NOMO-1 (cell line): ENCODE data around the gene NFIX.

Experiments used
- DNase-seq, 2 experiments: peaks; one replicate each; lab custom pipeline; 2025; ENCODE audit not compliant: unreplicated experiment in 2 of 2; lab: John Stamatoyannopoulos, UW

Gene NFIX

DNA sequence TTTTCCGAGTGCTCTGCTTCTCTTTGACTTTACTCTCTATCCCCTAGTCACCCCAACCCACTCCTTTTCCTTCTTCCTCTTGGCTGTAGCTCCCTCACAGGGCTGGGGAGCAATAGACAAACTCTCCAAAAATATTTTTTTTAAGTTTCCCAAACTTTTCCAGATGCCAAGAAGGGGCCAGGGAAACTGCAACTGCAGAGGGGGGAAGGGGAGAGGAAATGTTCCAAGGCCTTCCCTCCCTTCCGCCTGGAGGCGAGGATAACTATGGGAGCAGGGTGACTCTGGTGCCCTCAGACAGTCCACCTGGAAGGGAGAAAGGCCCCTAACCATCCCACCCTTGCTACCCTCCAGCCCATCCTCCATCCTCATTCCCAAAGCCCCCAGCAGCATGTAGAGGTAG is 58.0 kb downstream of the NFIX start:
- no peak for DNase-seq

DNA sequence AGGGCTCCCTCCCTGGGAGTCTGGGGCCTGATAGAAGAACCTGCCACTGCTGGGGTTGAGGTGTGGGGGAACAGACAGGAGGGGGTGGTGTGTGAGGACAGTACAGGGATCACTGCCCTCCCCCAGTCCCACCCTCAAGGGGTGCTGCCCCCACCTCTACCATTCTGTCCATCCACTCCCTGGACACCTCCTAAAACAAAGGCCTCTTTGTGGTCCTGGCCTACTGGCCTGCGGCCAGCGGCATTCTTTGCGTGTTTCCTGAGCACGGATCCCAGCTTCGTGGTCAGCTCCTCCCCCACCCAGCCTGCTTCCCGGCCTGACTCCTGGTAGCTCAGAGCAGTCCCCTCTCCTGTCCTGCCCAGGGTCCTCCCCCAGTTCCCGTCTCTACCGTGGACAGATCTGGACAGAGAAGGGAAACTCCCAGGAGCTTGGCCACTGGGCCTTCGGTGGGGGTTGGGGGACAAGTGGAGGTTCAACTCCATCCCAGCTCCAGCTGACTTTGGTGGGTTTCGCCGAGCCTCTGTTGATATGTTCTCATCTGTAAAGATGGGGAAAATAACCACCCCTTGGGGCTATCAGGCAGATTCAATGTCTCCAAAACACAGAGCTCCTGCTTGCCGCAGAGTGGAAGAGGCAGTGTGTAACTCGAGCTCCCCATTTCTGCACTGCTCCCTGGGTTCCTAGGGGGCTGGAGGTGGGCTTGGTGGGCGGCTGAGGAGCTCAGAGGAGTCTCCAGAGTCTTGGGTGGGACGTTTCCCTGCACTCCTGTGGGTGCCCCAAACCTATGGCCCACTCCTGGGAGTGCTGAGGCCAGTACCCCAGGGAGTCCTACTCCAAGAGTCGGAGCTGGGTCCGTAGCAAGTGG is 58.7 kb downstream of the NFIX start:
- no peak for DNase-seq

DNA sequence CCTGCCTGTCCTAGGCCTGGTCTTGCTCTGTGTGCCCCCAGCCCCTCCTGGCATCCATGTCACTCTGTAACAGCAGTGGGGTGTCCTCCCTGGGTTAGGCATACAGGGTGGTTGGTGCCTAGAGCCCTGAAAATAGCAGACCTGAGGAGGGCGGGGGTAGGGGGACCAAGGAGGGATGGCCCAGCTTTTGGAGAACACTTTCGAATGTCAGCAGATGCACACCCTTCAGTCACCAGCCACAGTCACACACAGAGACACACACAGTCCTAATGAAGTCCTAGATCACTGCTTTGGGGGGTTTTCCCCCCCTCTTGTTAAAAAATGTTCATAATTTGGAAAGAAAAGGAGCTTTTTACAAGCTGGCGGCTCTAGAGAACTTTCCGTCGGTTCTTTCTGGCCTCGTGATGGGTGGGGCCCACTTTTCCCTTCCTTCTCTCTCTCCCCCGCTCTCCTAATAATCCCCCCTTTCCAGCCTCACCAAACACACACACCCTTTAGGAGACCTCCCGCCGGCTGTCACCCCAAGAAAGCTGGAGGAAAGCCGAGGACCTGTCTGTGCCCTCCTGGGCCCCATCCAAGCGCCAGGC is 59.4 kb downstream of the NFIX start:
- DNase-seq: no peak

DNA sequence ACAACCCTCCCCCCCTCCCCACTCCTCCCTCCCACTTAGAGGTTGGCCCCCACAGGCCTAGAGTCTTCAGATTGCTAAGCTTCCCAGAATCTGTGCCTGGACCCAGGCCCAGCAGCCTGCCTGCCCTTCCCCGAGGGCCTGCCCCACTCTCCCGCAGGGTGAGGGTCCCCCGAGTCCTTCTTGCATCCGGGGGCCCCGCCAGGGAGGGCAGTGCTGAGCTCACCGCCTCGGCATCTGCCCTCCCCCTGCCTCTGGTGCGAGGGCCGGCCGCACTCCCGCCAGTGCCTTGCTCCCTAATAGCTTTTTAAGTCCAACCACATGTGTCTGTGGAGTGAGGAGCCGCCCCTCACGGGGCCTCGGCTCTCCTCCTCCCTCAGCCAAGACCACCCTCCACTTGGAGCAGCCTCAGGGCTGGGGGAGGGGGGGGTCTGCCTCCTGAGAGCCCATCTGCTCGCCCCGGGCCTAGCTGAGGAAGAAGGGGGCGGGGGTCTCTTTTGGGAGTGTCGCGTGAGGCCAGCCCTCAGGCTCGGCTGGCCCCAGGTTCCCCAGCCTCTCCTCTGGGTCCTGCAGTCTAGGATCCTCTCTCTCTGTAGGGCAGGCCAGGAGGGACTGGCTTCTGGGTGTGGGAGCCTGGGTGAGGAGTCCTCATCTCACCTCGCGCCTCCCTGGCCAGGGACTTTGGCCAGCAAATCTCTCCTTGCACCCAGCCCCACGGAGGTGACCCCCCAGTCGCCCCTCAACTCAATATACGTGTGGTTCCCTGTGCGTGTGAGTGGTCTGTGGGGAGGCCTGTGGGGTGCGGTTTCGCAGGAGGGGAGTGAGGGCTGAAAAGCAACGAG is 60.2 kb downstream of the NFIX start:
- no peak for DNase-seq

DNA sequence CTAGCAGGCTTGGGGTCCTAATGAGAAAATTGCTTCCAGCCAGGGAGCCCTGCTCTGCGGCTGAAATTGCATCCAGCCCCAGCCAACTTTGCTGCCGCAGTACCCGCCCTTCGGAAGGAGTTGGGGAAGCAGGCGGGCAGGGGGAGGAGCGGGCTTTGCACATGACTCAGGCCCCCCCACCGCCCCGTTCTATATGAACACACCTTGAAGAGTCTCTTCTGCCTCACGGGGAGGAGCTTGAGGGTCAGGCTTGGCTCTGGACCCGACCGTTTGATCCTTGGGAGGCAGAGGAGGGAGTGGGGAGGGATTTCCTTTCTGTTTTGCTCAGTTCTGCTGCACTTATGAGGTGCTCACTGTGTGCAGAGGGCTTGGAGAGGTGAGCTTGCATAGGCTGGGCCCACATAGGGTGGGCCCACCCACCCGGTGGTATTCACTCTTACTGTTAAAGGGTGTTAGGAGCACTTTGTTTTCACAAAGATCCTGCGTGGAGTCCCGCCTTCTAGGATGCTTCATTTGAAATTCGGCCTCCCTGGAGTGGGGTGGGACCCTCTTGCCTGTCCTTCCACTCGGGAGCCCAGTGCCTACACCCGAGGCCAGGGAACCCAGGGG is 60.9 kb downstream of the NFIX start:
- no peak for DNase-seq

DNA sequence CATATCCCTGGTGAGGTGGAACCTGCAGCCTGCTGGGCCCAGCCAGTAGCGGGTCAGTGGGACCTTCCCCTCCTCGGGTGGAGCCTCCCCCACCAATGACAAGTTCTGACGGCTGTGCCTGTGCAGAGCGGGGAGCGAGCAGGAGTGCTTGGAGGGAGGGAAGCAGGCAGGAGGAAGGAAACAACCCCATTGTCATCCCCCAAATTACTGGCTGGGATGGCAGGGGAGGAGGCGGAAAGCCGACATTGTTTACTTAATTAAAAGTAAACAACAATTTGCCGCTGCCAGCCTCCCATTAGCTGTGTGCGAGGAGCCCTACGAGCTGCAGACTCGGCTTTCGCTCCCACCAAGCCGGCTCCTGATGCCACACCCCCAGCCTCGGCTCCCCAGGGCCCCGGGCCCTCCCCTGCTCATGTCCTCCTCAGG is 61.9 kb downstream of the NFIX start:
- DNase-seq: no peak

DNA sequence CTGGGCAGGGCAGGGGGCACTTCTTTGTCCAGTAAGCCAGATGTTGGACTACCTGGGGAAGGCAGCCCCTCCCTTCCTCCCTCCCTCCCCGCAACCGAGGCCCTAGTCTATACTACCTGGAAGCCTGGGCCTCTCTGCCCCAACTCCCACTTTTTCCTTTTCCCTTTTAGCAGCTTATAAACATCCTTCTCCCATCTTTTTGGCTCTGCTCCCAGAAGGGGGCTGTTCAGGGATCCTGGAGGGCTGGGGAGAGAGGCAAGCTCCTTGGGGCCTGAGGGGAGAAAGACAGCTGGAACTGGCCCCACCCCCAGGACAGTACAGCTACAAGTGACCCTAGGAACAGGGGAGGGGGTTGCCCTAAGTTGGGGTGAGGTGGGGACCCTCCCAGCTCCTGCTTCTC is 62.5 kb downstream of the NFIX start:
- DNase-seq: no peak

DNA sequence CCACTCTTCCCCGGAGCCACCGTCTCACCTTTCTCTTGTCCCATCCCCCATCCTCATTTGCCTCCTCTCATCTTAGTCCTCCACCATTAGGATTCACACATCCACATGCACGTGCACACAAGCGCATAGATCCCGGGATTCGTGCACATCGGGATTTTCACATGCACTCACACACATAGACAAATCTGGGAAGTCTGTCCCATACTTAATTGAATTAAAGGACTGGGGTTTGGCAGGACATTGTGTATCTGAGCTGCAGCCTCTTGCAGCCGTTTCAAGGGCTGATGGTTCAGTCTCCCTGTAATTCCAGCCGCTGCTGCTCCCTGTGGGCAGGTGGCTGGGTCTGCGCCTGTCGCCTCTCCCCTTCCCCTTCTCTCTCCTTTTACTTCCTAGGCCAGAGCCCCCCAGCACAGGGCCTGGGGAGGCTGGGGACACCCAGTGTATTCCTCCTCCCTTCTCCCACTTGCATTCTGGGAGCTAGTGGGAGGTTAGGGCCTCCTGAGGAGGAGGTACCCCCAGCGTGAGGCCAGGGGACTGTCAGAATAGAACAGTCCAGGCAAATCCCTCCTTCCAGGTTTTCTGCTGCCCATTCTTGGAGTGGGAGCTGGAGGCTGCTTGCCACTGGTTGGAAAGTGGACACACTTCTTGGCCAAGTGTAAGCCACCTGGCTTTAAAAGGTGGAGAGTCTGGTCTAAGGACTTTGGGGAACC is 63.8 kb downstream of the NFIX start:
- DNase-seq: no peak

DNA sequence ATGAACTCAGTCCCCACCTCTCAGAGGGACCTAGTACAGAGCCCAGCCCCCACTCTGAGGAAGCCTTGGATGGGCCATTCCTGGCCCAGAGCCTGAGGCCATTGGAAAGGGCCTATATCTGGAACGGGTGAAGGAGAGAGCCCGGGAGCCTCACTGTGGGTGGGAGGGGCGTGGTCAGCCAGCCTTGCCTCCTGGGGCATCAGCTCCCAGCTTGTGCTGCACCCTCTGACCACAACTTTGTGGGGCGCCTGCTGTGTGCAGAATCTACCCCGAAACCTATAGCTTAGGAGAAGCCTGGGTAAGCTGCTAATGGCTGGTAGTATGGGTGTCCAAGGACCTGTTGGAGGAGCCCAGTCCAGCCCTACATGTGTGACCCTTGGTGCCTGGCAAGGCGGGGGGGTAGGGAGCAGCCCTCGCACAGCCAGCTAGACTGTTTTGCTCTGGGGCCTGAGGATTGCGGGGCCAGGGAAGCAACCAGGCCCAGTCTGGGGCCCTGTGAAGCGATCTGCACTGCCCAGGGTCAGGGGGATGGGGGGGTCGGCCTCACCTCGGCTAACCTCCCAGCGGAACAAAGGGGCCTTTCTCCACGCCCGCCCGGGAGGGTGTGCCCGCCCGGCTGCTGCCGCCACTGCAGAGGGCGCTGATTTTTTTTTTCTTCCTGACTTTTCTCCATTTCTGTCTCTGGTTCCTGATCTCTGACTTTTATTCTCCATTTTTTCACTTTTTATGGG is 65.1 kb downstream of the NFIX start:
- no peak for DNase-seq

DNA sequence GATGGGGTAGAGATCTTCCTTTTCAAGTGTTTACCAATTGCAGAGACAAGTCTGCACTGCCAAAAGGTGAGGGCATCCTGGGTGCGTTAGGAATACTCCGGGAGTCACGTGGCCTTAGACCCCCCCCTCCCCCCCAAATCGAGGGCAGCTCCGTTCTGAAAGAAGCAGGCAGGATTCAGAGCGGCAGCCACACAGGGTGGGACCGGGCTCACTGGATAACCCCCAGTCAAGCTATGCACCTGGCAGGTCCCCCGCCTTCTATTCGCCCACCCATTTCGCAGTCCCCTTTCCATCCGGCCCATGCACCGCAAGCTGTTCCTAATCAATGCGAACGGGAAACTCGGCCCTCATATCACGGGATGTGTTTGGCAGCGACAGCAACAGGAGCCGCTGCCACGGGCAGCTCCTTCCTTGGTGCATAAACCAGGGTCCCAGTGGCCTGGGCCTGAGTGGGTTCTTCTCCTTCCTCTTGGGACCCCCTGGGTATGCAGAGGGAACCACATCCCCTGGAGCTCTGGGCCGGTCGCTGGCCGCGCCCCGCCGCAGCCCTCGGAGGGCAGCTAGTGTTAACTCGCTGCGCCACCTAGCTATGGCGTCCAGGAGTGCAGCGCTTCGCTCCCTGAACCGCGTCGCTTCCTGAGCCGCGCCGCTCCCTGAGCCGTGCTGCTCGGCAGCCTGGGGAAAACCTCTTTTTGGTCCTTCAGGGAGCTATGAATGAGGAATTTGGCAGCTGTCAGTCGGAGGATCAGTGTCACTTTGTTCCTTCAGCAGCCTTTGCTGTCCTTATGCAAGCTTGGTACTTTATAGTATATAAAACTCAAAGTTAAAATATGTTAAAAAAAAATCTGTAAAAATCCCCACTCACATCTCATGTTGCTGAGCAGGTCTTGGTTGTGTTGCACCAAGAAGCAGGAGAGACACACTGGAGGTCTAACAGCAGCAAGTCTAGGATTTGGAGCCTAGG is 66.0 kb downstream of the NFIX start:
- peak; percentile 34 to 60 for DNase-seq

DNA sequence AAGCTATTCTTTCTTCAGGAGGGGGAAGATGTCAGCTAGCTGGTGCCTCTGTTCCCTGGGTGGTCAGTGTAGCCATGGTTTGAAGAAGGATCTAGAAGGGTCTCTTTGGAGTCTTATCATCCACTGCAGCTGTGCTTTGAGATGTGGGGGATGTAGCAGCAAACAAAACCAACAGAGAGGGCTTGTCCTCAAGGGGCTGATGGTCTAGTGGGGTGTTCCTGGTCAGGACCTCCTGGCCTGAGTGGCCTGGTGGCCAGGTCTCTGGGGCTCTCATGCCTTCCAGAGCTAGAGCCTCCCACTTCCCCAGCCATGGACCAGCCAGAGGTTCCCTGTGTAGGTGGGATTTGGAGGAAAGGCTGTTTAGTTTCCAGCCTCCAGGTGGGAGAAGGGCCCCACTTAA is 67.0 kb downstream of the NFIX start:
- no peak for DNase-seq

DNA sequence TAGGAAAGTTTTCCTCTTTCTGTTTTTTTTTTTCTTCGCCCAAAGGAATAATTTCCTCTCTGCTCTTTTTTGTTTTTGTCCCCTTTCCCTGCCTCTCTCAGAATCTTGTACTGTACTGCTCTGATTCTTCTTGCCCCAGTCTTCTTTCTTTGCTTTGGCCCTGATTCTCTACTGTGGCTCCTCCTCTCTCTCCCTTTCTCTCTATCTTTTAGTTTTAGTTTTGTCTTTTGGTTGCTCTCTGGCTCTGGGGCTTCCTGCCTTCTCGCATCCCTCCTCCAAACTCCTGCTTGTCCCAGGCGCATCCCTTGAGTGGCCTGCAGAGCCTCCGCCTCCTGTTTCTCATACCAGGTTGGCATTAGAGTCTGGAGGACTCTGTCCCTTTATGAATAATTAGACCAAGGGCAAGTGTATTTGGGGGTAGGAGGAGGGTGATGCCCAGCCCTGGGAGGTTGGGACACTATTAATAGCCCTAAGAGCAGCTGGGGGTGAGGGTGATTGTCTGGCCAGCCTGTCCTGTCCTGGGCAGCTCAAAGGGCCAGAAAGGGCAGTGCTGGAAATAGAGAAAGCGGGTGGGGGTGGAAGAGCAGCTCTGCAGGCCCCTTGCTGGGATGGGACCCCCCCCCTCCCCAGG is 68.3 kb downstream of the NFIX start:
- no peak for DNase-seq

DNA sequence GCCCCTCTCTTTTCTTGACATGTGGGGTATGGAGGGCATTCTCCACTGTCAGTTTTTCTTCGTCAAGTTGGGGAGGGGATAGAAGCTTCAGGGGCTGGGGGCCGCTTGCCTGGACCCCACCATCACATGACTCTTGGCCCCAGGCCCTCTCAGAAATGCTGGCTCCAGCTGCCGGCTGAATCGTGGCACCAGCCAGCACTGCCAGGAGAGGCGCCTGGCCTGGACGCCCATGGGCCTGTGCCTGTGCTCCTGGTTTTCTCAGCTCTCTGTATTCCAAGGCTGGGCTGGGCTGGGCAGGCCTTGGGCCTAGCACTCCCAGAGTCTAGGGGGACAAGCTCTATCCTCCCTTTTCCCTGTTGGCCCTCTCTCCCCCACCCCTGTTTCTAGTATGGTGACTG is 68.8 kb downstream of the NFIX start:
- DNase-seq: no peak

DNA sequence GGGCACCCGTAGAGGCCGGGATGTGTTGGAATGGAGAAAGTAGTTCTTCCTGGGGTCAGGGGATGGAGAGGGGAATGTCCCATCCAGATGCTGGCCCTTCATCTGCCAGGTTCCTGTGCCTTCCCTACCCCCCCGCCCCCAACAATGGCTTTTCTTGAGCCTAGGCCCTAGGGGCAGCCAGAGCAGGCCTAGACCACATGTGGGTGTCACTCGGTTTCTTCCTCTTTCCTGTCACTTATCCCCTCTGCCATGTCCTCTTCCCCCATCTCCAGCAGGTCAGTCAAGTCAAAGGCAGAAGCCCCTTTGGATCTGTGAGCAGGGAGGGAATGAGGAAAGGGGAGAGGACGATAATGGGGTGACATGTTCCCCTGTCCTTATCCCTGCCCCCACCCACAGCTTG is 71.0 kb downstream of the NFIX start:
- DNase-seq: no peak

DNA sequence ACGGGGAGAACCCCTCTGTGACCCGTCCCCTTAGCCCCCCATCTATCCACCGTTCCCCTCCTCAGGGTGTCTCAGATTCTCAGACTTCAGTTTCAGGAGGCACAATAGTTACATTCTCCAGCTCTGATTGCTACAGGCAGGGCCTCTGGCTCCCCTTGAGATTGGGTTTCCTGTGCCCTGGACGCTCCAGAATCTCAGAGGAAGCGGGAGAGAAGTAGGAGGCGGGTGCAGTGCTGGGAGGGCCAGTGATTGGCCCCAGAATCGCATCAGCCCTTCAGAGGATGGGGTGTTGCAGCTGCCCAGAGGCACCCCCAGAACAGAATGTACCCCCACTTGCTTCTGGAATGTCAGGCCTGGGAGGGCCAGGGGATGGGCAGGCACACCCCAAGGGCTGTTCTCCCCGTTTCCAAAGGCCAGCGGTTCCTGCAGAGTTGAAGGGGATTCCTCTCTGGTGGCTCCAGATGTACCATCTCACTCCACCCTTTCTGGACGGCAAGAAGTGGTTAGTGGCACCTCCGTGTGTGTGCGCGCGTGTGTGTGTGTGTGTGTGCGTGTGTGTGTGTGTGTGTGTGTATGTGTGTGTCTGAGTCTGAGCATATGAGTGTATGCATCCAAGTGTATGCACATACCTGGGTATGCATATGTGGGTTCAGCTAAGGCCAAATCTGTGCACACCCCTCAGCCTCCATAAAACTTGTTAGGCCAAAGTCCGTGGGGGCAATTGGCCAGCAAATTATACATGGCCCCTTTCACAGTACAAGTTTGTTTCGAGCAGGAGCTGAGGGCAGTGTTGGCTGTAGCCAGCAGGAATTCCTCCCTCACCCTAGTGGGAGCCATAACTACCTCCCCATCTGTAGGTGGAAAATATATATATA is 71.9 kb downstream of the NFIX start:
- DNase-seq: no peak

DNA sequence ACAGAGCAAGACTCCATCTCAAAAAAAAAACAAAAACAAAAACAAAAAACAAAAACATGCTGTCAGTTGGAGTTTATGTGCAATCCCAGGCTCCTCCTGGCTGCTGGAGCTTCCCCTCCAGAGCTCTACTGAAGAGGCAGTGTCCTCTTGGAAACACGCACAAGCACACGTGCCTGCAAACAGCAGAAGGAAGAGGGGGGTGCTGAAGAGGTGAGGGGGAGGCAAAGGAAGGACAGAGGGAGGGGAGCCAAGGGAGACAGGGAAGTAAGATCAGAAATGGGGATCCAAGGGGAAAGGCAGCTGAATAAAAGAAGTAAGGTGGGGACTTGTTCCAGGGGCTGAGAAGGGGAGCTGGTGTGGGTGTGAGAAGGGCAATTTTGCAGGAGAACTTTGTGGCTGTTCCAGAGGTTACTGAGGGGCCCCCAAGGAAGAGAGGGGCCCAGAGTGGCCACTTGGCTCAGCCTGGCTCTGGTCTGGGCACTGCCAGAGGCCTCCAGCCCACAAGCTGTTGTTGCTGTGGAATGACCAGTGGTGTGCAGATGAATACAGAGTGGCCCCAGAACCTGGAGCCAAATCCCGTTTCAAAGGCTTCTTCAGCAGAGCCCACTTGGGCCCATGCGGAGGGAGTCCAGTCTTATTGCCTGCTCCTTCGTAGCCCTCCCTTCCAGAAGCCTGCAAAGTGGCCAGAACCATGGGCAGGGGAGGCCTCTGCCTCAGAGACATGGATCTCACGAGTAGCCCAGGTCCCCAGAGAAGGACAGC is 73.0 kb downstream of the NFIX start:
- DNase-seq: no peak
